ENCODE results near the gene SH3RF3.
"Not testable (repeated sequence)": the region's sequence is repeated elsewhere in the genome, so short reads cannot be mapped to it uniquely, and the experiment has no call there.

Gene SH3RF3

DNA sequence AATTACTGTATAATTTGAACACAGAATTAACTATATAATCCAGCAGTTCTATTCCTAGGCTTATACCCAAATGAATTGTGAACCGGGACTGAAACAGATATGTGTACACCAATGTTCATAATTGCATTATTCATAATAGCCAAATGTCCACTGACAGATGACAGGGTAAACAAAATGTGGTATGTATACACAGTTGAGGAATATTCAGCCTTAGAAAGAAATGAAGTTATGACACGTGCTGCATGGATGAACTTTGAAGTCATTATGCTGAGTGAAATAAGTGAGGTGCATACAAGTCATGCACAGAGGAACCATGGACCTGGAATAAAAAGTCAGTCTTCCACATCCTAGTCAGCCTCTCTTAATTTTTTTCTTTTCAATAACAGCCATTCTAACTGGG, 91.9 kb downstream of the SH3RF3 start:
- DNase-seq (ENCODE audit: low read depth) = no peak
- no peak for TF ChIP-seq POLR2A (IDR thresholded peaks at IDR 0.05; ENCODE audit: extremely low read depth, insufficient read length)
- TF ChIP-seq, protein P1, sequence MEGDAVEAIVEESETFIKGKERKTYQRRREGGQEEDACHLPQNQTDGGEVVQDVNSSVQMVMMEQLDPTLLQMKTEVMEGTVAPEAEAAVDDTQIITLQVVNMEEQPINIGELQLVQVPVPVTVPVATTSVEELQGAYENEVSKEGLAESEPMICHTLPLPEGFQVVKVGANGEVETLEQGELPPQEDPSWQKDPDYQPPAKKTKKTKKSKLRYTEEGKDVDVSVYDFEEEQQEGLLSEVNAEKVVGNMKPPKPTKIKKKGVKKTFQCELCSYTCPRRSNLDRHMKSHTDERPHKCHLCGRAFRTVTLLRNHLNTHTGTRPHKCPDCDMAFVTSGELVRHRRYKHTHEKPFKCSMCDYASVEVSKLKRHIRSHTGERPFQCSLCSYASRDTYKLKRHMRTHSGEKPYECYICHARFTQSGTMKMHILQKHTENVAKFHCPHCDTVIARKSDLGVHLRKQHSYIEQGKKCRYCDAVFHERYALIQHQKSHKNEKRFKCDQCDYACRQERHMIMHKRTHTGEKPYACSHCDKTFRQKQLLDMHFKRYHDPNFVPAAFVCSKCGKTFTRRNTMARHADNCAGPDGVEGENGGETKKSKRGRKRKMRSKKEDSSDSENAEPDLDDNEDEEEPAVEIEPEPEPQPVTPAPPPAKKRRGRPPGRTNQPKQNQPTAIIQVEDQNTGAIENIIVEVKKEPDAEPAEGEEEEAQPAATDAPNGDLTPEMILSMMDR (IDR thresholded peaks at IDR 0.05; ENCODE audit: low read depth, low read length) = no peak
- TF ChIP-seq, protein P2, sequence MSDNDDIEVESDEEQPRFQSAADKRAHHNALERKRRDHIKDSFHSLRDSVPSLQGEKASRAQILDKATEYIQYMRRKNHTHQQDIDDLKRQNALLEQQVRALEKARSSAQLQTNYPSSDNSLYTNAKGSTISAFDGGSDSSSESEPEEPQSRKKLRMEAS (IDR thresholded peaks at IDR 0.05; ENCODE audit: low read depth, low read length) = no peak
- H3K4me3 ChIP-seq (ENCODE audit: low read depth, low read length) = no peak overlapping the region

DNA sequence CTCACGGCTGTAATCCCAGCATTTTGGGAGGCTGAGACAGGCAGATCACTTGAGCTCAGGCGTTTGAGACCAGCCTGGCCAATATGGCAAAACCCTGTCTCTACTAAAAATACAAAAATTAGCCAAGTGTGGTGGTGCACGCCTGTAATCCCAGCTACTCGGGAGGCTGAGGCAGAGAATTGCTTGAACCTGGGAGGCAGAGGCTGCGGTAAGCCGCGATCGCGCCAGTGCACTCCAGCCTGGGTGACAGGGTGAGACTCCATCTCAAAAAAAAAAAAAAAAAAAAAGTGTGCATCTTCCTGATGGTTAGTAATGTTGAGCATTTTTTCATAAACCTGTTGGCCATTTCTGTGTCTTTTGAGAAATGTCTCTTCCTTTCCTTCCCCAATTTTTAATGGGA, 92.3 kb downstream of the SH3RF3 start:
- H3K4me3 ChIP-seq (ENCODE audit: low read depth, low read length); DNase-seq (ENCODE audit: low read depth): not testable (repeated sequence)

DNA sequence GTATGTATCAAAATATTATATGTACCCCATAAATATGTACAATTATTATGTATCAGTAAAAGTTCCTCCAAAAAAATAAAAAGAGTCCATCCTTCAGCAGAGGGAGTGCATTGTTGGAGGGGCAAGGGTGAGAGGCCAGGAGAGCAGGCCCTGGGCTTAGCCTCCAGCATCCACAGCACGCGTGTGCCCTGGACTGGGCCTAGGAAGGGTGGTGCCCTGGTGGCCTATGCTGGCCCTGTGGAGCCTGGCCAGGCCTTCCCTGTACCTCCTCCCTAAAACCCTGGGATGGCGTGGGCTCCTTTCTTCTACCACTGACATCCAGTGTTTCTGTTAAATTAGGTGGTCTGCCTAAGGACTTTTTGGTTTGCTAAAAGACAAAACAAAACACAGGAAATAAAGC, 93.4 kb downstream of the SH3RF3 start:
- no peak overlapping the region for H3K4me3 ChIP-seq (ENCODE audit: low read depth, low read length)
- DNase-seq (ENCODE audit: low read depth) = no peak
- TF ChIP-seq MYC (IDR thresholded peaks at IDR 0.05; ENCODE audit: low read depth, low read length) = no peak
- TF ChIP-seq, protein P1 (IDR thresholded peaks at IDR 0.05; ENCODE audit: low read depth, low read length) = no peak
- no peak for TF ChIP-seq POLR2A (IDR thresholded peaks at IDR 0.05; ENCODE audit: extremely low read depth, insufficient read length)
- TF ChIP-seq, protein P2 (IDR thresholded peaks at IDR 0.05; ENCODE audit: low read depth, low read length) = no peak

DNA sequence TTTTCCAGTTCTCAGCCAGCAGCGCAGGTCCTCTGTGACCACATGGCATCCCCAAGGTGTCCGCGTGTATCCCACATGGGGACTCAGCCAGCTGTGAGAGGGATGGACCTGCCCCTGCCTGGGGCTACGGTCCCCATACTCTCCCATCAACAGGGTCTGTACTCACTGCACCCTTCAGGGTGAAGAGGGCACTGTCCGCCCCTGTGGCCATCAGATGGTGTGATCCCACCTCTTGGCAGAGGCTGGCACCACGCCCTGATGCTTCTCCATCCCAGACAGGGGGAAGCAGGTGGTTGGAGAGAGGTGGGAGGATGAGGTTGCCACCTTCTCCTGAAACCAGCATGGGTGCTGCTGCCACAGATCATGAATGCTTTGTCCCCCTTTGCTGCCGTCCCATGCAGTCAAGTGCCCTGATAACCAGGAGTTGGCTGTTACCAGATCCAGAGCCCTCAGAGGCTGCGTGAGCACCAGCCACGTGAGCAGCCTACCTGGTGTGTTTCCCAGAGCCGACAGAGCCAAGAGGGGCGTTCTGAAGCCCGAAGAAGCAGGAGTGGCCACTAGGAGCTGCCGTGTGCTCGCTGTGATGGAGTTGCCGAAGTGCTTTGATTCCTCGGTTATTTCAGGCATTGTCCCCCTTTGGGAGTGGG, 93.9 kb downstream of the SH3RF3 start:
- H3K4me3 ChIP-seq (ENCODE audit: low read depth, low read length) = no peak overlapping the region
- TF ChIP-seq, protein P1 (IDR thresholded peaks at IDR 0.05; ENCODE audit: low read depth, low read length) = no peak
- TF ChIP-seq MYC (IDR thresholded peaks at IDR 0.05; ENCODE audit: low read depth, low read length) (no peak), POLR2A (IDR thresholded peaks at IDR 0.05; ENCODE audit: extremely low read depth, insufficient read length) (no peak)
- TF ChIP-seq, protein P2 (IDR thresholded peaks at IDR 0.05; ENCODE audit: low read depth, low read length) = no peak
- DNase-seq (ENCODE audit: low read depth) = no peak

DNA sequence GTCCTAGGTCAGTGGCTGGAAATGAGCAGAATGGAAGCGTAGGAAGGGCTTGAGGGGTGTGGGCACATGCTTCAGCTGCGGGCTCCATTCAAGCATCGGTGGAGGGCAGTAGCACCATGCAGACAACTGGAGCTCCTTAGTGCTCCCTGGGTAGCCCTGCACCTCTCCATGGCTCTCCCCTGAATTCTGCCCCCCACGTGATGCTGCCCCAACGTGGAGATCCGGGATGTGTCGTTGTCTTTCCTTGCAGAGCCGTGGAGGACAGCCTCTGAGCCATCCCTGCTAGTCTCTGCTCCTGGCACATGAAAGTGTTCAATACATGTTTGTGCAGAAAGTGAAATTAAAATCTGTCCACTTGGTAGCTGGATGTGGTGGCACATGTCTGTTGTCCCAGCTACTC, 94.5 kb downstream of the SH3RF3 start:
- no peak overlapping the region for H3K4me3 ChIP-seq (ENCODE audit: low read depth, low read length)
- no peak for DNase-seq (ENCODE audit: low read depth)
- TF ChIP-seq, protein P1 (IDR thresholded peaks at IDR 0.05; ENCODE audit: low read depth, low read length) = no peak
- TF ChIP-seq, protein P2 (IDR thresholded peaks at IDR 0.05; ENCODE audit: low read depth, low read length) = no peak
- TF ChIP-seq POLR2A (IDR thresholded peaks at IDR 0.05; ENCODE audit: extremely low read depth, insufficient read length) (no peak), MYC (IDR thresholded peaks at IDR 0.05; ENCODE audit: low read depth, low read length) (no peak)

DNA sequence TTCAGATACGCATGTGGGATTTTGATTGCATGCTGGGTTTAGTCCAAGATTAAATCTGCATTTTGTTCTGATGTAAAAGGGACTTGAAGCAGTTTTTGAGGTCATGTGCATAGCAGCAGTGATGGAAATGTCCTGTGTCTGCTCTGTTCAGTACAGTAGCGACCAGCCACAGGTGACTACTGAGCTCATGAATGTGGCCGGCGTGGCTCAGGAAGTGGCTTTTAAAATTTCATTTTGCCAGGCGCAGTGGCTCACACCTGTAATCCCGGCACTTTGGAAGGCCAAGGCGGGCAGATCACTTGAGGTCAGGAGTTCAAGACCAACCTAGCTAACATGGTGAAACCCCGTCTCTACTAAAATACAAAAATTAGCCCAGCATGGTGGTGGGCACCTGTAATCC, 95.3 kb downstream of the SH3RF3 start:
- not testable (repeated sequence) for DNase-seq (ENCODE audit: low read depth); H3K4me3 ChIP-seq (ENCODE audit: low read depth, low read length)

DNA sequence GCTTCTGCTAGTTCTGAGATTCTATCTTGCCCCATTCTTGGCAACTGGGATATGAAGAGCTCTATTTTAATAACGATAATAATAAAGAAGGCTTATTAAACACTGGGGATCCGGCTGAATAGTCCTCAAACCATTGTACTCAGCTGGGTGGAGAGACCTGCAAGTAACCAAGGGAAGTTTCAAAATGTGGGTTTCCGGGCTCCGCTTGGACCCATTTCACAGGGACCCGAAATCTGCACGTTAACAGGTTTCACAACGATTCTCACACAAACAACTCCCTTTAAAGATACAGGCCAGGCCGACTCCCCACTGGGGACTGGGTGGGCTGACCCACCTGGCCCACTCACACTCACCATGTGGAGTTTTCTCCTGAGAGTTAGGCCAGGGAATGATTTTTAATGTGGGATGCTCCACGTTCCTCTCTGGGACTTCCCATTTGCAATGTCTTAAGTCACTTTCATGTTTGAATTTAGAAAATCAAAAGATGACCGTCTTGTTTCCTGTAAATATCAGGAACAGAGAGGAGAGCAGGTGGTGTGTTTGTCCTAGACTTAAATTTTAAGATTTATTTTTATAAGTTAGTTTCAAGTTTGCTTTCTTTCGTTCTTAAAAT, 96.3 kb downstream of the SH3RF3 start:
- TF ChIP-seq, protein P2 (IDR thresholded peaks at IDR 0.05; ENCODE audit: low read depth, low read length) = no peak
- TF ChIP-seq, protein P1 (IDR thresholded peaks at IDR 0.05; ENCODE audit: low read depth, low read length) = no peak
- TF ChIP-seq MYC (IDR thresholded peaks at IDR 0.05; ENCODE audit: low read depth, low read length) (no peak), POLR2A (IDR thresholded peaks at IDR 0.05; ENCODE audit: extremely low read depth, insufficient read length) (no peak)
- DNase-seq (ENCODE audit: low read depth) = no peak
- H3K4me3 ChIP-seq (ENCODE audit: low read depth, low read length) = no peak overlapping the region

Measured in NB4 (cell line).